ENCODE measurements around the gene MARK4.
"Not testable (repeated sequence)": the region's sequence is repeated elsewhere in the genome, so short reads cannot be mapped to it uniquely, and the experiment has no call there.

Gene MARK4

GRCh38 chr19:45304141-45304926, 53.3 kb downstream of the MARK4 start:
- H3K27ac ChIP-seq (ENCODE audit: low read depth, low read length): no peak overlapping the region
- no peak overlapping the region for H3K9ac ChIP-seq (ENCODE audit: low read length)
- H3K4me1 ChIP-seq (ENCODE audit: control insufficient read depth, insufficient read depth, low read length): no peaks in the 10 kb centered on the region
- no peaks in the 10 kb centered on the region for H3K36me3 ChIP-seq (ENCODE audit: control insufficient read depth, insufficient read depth, low read length)
- no peaks in the 10 kb centered on the region for H3K27me3 ChIP-seq (ENCODE audit: control insufficient read depth, insufficient read depth, low read length)
- H3K4me3 ChIP-seq (ENCODE audit: low read length): no peak overlapping the region

GRCh38 chr19:45305007-45305406, 53.9 kb downstream of the MARK4 start:
- Histone ChIP-seq H3K27ac (ENCODE audit: low read depth, low read length) (no peak overlapping the region), H3K4me3 (ENCODE audit: low read length) (no peak overlapping the region), H3K36me3 (ENCODE audit: control insufficient read depth, insufficient read depth, low read length) (no peaks in the 10 kb centered on the region), H3K27me3 (ENCODE audit: control insufficient read depth, insufficient read depth, low read length) (no peaks in the 10 kb centered on the region), H3K4me1 (ENCODE audit: control insufficient read depth, insufficient read depth, low read length) (no peaks in the 10 kb centered on the region), H3K9ac (ENCODE audit: low read length) (no peak overlapping the region)

GRCh38 chr19:45305421-45305820, 54.4 kb downstream of the MARK4 start:
- no peak overlapping the region for H3K9ac ChIP-seq (ENCODE audit: low read length)
- no peaks in the 10 kb centered on the region for H3K36me3 ChIP-seq (ENCODE audit: control insufficient read depth, insufficient read depth, low read length)
- H3K4me1 ChIP-seq (ENCODE audit: control insufficient read depth, insufficient read depth, low read length): no peaks in the 10 kb centered on the region
- H3K4me3 ChIP-seq (ENCODE audit: low read length): no peak overlapping the region
- no peak overlapping the region for H3K27ac ChIP-seq (ENCODE audit: low read depth, low read length)
- no peaks in the 10 kb centered on the region for H3K27me3 ChIP-seq (ENCODE audit: control insufficient read depth, insufficient read depth, low read length)

- Histone ChIP-seq H3K36me3 (ENCODE audit: control insufficient read depth, insufficient read depth, low read length) (no peaks in the 10 kb centered on the region), H3K27me3 (ENCODE audit: control insufficient read depth, insufficient read depth, low read length) (no peaks in the 10 kb centered on the region), H3K9ac (ENCODE audit: low read length) (no peak overlapping the region), H3K4me3 (ENCODE audit: low read length) (no peak overlapping the region), H3K4me1 (ENCODE audit: control insufficient read depth, insufficient read depth, low read length) (no peaks in the 10 kb centered on the region), H3K27ac (ENCODE audit: low read depth, low read length) (no peak overlapping the region)
These were observed 55.0 kb downstream of the MARK4 start for GRCh38 chr19:45306040-45306439.

GRCh38 chr19:45306518-45307027, 55.5 kb downstream of the MARK4 start:
- no peaks in the 10 kb centered on the region for H3K27me3 ChIP-seq (ENCODE audit: control insufficient read depth, insufficient read depth, low read length)
- H3K9ac ChIP-seq (ENCODE audit: low read length): no peak overlapping the region
- H3K36me3 ChIP-seq (ENCODE audit: control insufficient read depth, insufficient read depth, low read length): no peaks in the 10 kb centered on the region
- H3K27ac ChIP-seq (ENCODE audit: low read depth, low read length): no peak overlapping the region
- H3K4me1 ChIP-seq (ENCODE audit: control insufficient read depth, insufficient read depth, low read length): no peaks in the 10 kb centered on the region
- no peak overlapping the region for H3K4me3 ChIP-seq (ENCODE audit: low read length)

- no peak overlapping the region for H3K4me3 ChIP-seq (ENCODE audit: low read length)
- H3K27ac ChIP-seq (ENCODE audit: low read depth, low read length): no peak overlapping the region
- H3K9ac ChIP-seq (ENCODE audit: low read length): no peak overlapping the region
- no peaks in the 10 kb centered on the region for H3K27me3 ChIP-seq (ENCODE audit: control insufficient read depth, insufficient read depth, low read length)
- no peaks in the 10 kb centered on the region for H3K36me3 ChIP-seq (ENCODE audit: control insufficient read depth, insufficient read depth, low read length)
- no peaks in the 10 kb centered on the region for H3K4me1 ChIP-seq (ENCODE audit: control insufficient read depth, insufficient read depth, low read length)
These were observed 56.3 kb downstream of the MARK4 start for GRCh38 chr19:45307361-45307760.

- H3K4me1 ChIP-seq (ENCODE audit: control insufficient read depth, insufficient read depth, low read length); H3K27me3 ChIP-seq (ENCODE audit: control insufficient read depth, insufficient read depth, low read length); H3K4me3 ChIP-seq (ENCODE audit: low read length); H3K27ac ChIP-seq (ENCODE audit: low read depth, low read length); H3K9ac ChIP-seq (ENCODE audit: low read length); H3K36me3 ChIP-seq (ENCODE audit: control insufficient read depth, insufficient read depth, low read length): not testable (repeated sequence)
These were observed 58.3 kb downstream of the MARK4 start for GRCh38 chr19:45309322-45309721.

GRCh38 chr19:45311621-45312020, 60.5 kb downstream of the MARK4 start:
- Histone ChIP-seq H3K36me3 (ENCODE audit: control insufficient read depth, insufficient read depth, low read length) (no peaks in the 10 kb centered on the region), H3K4me3 (ENCODE audit: low read length) (no peak overlapping the region), H3K27ac (ENCODE audit: low read depth, low read length) (no peak overlapping the region), H3K9ac (ENCODE audit: low read length) (no peak overlapping the region), H3K27me3 (ENCODE audit: control insufficient read depth, insufficient read depth, low read length) (no peaks in the 10 kb centered on the region), H3K4me1 (ENCODE audit: control insufficient read depth, insufficient read depth, low read length) (no peaks in the 10 kb centered on the region)

GRCh38 chr19:45312285-45312684, 61.2 kb downstream of the MARK4 start:
- not testable (repeated sequence) for H3K27me3 ChIP-seq (ENCODE audit: control insufficient read depth, insufficient read depth, low read length); H3K9ac ChIP-seq (ENCODE audit: low read length); H3K27ac ChIP-seq (ENCODE audit: low read depth, low read length); H3K4me3 ChIP-seq (ENCODE audit: low read length); H3K36me3 ChIP-seq (ENCODE audit: control insufficient read depth, insufficient read depth, low read length); H3K4me1 ChIP-seq (ENCODE audit: control insufficient read depth, insufficient read depth, low read length)

GRCh38 chr19:45314708-45315245, 63.7 kb downstream of the MARK4 start:
- Histone ChIP-seq H3K9ac (ENCODE audit: low read length) (no peak overlapping the region), H3K4me1 (ENCODE audit: control insufficient read depth, insufficient read depth, low read length) (no peaks in the 10 kb centered on the region), H3K36me3 (ENCODE audit: control insufficient read depth, insufficient read depth, low read length) (no peaks in the 10 kb centered on the region), H3K27ac (ENCODE audit: low read depth, low read length) (no peak overlapping the region), H3K27me3 (ENCODE audit: control insufficient read depth, insufficient read depth, low read length) (no peaks in the 10 kb centered on the region), H3K4me3 (ENCODE audit: low read length) (no peak overlapping the region)

- Histone ChIP-seq H3K4me1 (ENCODE audit: control insufficient read depth, insufficient read depth, low read length) (no peaks in the 10 kb centered on the region), H3K4me3 (ENCODE audit: low read length) (no peak overlapping the region), H3K27ac (ENCODE audit: low read depth, low read length) (no peak overlapping the region), H3K9ac (ENCODE audit: low read length) (no peak overlapping the region), H3K36me3 (ENCODE audit: control insufficient read depth, insufficient read depth, low read length) (no peaks in the 10 kb centered on the region), H3K27me3 (ENCODE audit: control insufficient read depth, insufficient read depth, low read length) (no peaks in the 10 kb centered on the region)
These were observed 64.2 kb downstream of the MARK4 start for GRCh38 chr19:45315304-45315703.

GRCh38 chr19:45320997-45321775, 70.1 kb downstream of the MARK4 start:
- H3K4me1 ChIP-seq (ENCODE audit: control insufficient read depth, insufficient read depth, low read length): peaks cover 6% of the 10 kb centered on the region
- H3K4me3 ChIP-seq (ENCODE audit: low read length): no peak overlapping the region
- no peak overlapping the region for H3K27ac ChIP-seq (ENCODE audit: low read depth, low read length)
- H3K9ac ChIP-seq (ENCODE audit: low read length): no peak overlapping the region
- H3K36me3 ChIP-seq (ENCODE audit: control insufficient read depth, insufficient read depth, low read length): no peaks in the 10 kb centered on the region
- H3K27me3 ChIP-seq (ENCODE audit: control insufficient read depth, insufficient read depth, low read length): peaks cover 3% of the 10 kb centered on the region

Data from rectal smooth muscle tissue (tissue), 1 donor.